Right kidney (tissue), 1 donor: Measurements from ENCODE around the gene CCDC102A.

Source experiments
- DNase-seq: peaks from one replicate; pipeline ENCODE4 v3.0.0-alpha.2; 2016

The CCDC102A gene

GRCh38 chr16:57479205-57479975 lies 57.0 kb downstream of the CCDC102A start:
- no peak for DNase-seq

- no peak for DNase-seq
Measured at GRCh38 chr16:57478396-57479204, 57.8 kb downstream of the CCDC102A start.

- DNase-seq = no peak
Measured at GRCh38 chr16:57477531-57478202, 58.7 kb downstream of the CCDC102A start.

- DNase-seq = no peak
Measured at GRCh38 chr16:57476546-57477410, 59.6 kb downstream of the CCDC102A start.

GRCh38 chr16:57475711-57476339 lies 60.5 kb downstream of the CCDC102A start:
- DNase-seq = peak; percentile 73

- DNase-seq = no peak
Measured at GRCh38 chr16:57474671-57475661, 61.4 kb downstream of the CCDC102A start.

- no peak for DNase-seq
Measured at GRCh38 chr16:57473906-57474305, 62.5 kb downstream of the CCDC102A start.

GRCh38 chr16:57473176-57473840 lies 63.1 kb downstream of the CCDC102A start:
- no peak for DNase-seq

- no peak for DNase-seq
Measured at GRCh38 chr16:57472665-57473060, 63.7 kb downstream of the CCDC102A start.

GRCh38 chr16:57471852-57472664 lies 64.3 kb downstream of the CCDC102A start:
- no peak for DNase-seq

GRCh38 chr16:57471209-57471608 lies 65.2 kb downstream of the CCDC102A start:
- DNase-seq = no peak

GRCh38 chr16:57470711-57471110 lies 65.7 kb downstream of the CCDC102A start:
- no peak for DNase-seq

- no peak for DNase-seq
Measured at GRCh38 chr16:57469917-57470470, 66.4 kb downstream of the CCDC102A start.

GRCh38 chr16:57469046-57469445 lies 67.3 kb downstream of the CCDC102A start:
- no peak for DNase-seq

- DNase-seq = no peak
Measured at GRCh38 chr16:57468346-57468745, 68.0 kb downstream of the CCDC102A start.

- DNase-seq = no peak
Measured at GRCh38 chr16:57464523-57464922, 71.8 kb downstream of the CCDC102A start.

GRCh38 chr16:57462978-57463362 lies 73.4 kb downstream of the CCDC102A start:
- DNase-seq = no peak

- peak; percentile 74 for DNase-seq
Measured at GRCh38 chr16:57462209-57462977, 74.0 kb downstream of the CCDC102A start, which contains the start of gene POLR2C. Gene POLR2C, plus strand, starts transcription at chr16:57462679. Its CDS starts 46 bp downstream, at chr16:57462725.
